Endodermal cell (in vitro differentiated cells): ENCODE results near the gene TAF3. TPM values are rescaled to one million over a fixed set of nuclear protein-coding genes. Genes with fewer than 3 reads are reported as not detected.
A peak's percentile ranks its signal among the peaks of the same experiment; 100 is the strongest.

Experiments
- DNase-seq: peaks from one replicate; pipeline ENCODE4 v3.0.0-alpha.2; 2017
- H3K27ac ChIP-seq: 2 replicates; pipeline ENCODE4 v1.5.1; 2013; ENCODE audit warnings: mild to moderate bottlenecking, low read depth, low read length, moderate library complexity
- H3K27me3 ChIP-seq: 2 replicates; pipeline ENCODE4 v1.6.1; 2013; ENCODE audit warnings: mild to moderate bottlenecking, low read length, moderate library complexity; ENCODE audit not compliant: insufficient read depth, control insufficient read depth, poor library complexity, severe bottlenecking
- H3K36me3 ChIP-seq: 2 replicates; pipeline ENCODE4 v1.7.0; 2013; ENCODE audit warnings: mild to moderate bottlenecking, low read length, moderate library complexity; ENCODE audit not compliant: control insufficient read depth, insufficient read depth
- H3K4me1 ChIP-seq: one replicate; pipeline ENCODE4 v1.7.0; 2013; ENCODE audit warnings: low read length; ENCODE audit not compliant: control insufficient read depth, insufficient read depth
- H3K4me3 ChIP-seq: 2 replicates; pipeline ENCODE4 v1.5.1; 2013; ENCODE audit warnings: mild to moderate bottlenecking, low read length, moderate library complexity
- H3K9ac ChIP-seq: 2 replicates; pipeline ENCODE4 v1.6.1; 2013; ENCODE audit warnings: mild to moderate bottlenecking, low read length, moderate library complexity; ENCODE audit not compliant: poor library complexity, severe bottlenecking; ENCODE audit errors: extremely low read depth
- H3K9me3 ChIP-seq: 2 replicates; pipeline ENCODE4 v1.6.1; 2013; ENCODE audit warnings: mild to moderate bottlenecking, low read length, moderate library complexity; ENCODE audit not compliant: control insufficient read depth
- H3K27ac Mint-ChIP-seq: 2 replicates; pipeline ENCODE4 v1.8.0; 2020; ENCODE audit warnings: mixed read lengths
- H3K27me3 Mint-ChIP-seq: 2 replicates; pipeline ENCODE4 v1.8.0; 2021; ENCODE audit warnings: mild to moderate bottlenecking, mixed read lengths; ENCODE audit not compliant: insufficient read depth
- H3K36me3 Mint-ChIP-seq: 2 replicates; pipeline ENCODE4 v1.8.0; 2020; ENCODE audit warnings: low read depth, mixed read lengths
- H3K4me1 Mint-ChIP-seq: 2 replicates; pipeline ENCODE4 v1.8.0; 2020; ENCODE audit warnings: mixed read lengths
- H3K4me3 Mint-ChIP-seq: 2 replicates; pipeline ENCODE4 v1.8.0; 2020; ENCODE audit warnings: mild to moderate bottlenecking, moderate library complexity, mixed read lengths
- H3K9me3 Mint-ChIP-seq: 2 replicates; pipeline ENCODE4 v1.8.0; 2020; ENCODE audit warnings: mild to moderate bottlenecking, mixed read lengths
- WGBS, 2 experiments: methylation state at CpG; one replicate each; pipeline versions ENCODE4 v1.1.5 to v1.1.7; 2013; ENCODE audit warnings: missing lambda C conversion rate in 2 of 2, mixed read lengths in 1 of 2; ENCODE audit not compliant: insufficient coverage in 1 of 2, insufficient read length in 1 of 2; 5-methylcytosine and 5-hydroxymethylcytosine counted together
- total RNA-seq, 2 donors: library from RNA; stranded (reverse); fragmentation: NEBNext Ultra II Directional in 1 of 2; extraction: Animal tissue kit (Norgen Biotek cat#: 25700) in 1 of 2; gene quantifications; 2 replicates in 1 of 2; 3 replicates in 1 of 2; pipeline ENCODE4 v1.2.1, GENCODE V29; 2021
- TF ChIP-seq, protein P1 (sequence below): fragments of 200-600 bp; sonication (generic); conservative IDR thresholded peaks from 2 replicates; pipeline ENCODE4 v1.5.0; 2021; ENCODE audit warnings: antibody characterized with exemption, mild to moderate bottlenecking

TAF3 gene
- total RNA-seq, 2 donors from 2014 or later = 9.9 to 10.0 TPM

DNA sequence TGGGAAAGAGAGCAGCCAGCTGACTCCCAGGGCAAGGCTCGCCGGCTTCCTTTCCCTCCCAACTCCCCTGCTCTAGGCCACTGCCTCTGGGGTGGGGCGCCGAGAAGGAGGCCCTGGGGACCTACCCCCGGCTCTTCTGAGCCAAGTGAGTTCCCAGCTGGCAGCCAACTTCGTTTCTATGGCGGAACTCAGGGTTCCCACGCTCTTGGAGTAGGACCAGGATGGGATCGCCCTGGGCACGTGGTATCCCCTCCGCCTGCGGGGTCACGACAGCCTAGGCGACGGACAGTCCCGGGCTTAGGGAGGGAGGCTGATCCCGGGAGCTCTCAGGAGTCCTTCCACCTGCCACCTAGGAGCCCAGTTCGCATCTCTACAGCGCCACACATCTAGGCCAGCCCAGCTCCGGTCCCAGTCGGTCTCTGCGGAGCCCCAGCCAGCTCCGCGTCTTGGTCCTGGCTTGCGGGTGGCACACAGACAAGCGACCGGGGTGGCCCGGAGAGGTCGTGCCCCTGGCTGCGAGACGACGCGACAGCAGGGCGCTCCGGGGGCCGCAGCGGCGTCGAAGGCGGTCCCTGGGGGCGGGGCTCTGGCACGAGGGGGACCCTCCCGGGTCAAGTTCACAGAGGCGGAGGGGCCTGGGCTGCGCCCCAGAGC is 215.6 kb downstream of the TAF3 start:
- Mint-ChIP-seq H3K27me3 (peaks cover 95% of the 10 kb centered on the region), H3K4me3 (peak overlapping the region; percentile 44)
- H3K27me3 ChIP-seq = peaks cover 89% of the 10 kb centered on the region

DNA sequence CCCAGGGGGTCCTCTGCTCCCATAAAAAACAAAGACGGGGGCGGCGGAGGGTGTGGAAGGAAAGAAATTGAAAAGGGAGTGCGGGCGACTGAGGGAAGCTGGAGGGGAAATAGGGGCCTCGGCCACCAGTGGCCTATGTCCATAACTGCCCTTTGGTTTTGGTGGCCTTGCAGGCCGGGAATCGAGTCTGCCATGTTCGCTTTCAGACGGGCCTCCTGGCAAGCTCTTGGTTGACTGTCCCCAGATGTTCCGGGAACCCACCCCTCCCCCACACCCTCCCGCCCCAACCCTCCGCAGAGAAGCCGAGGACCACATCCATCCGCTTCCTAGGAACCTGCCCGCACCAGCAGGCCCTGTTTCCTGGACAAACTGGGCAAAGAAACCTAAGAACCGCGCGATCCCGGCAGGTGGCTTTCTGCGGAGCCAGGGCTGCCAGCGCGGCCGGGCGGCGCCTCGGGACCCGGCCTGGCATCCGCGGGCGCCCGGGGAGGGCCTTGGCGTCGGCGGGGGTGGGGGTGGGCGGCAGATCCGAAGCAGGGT is 216.2 kb downstream of the TAF3 start:
- Histone ChIP-seq H3K9me3 (no peaks in the 10 kb centered on the region), H3K9ac (no peak overlapping the region), H3K27me3 (peaks cover 95% of the 10 kb centered on the region), H3K4me1 (peaks cover 9% of the 10 kb centered on the region), H3K36me3 (no peaks in the 10 kb centered on the region), H3K4me3 (no peak overlapping the region), H3K27ac (no peak overlapping the region)
- Mint-ChIP-seq H3K4me1 (peaks cover 31% of the 10 kb centered on the region), H3K27ac (no peak overlapping the region), H3K36me3 (no peaks in the 10 kb centered on the region), H3K27me3 (peaks cover 99% of the 10 kb centered on the region), H3K4me3 (peak overlapping the region; percentile 44), H3K9me3 (no peaks in the 10 kb centered on the region)
- WGBS, 2 experiments = 0 to 1% methylated on average over 3 to 37 of the region's 37 CpGs
- TF ChIP-seq, protein P1, sequence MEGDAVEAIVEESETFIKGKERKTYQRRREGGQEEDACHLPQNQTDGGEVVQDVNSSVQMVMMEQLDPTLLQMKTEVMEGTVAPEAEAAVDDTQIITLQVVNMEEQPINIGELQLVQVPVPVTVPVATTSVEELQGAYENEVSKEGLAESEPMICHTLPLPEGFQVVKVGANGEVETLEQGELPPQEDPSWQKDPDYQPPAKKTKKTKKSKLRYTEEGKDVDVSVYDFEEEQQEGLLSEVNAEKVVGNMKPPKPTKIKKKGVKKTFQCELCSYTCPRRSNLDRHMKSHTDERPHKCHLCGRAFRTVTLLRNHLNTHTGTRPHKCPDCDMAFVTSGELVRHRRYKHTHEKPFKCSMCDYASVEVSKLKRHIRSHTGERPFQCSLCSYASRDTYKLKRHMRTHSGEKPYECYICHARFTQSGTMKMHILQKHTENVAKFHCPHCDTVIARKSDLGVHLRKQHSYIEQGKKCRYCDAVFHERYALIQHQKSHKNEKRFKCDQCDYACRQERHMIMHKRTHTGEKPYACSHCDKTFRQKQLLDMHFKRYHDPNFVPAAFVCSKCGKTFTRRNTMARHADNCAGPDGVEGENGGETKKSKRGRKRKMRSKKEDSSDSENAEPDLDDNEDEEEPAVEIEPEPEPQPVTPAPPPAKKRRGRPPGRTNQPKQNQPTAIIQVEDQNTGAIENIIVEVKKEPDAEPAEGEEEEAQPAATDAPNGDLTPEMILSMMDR = no peak
- peak; percentile 72 for DNase-seq

More for the DNA sequence above, 215.6 kb downstream of the TAF3 start:
- Histone ChIP-seq H3K4me1 (peaks cover 9% of the 10 kb centered on the region), H3K36me3 (no peaks in the 10 kb centered on the region), H3K4me3 (no peak overlapping the region), H3K9ac (no peak overlapping the region), H3K27ac (no peak overlapping the region), H3K9me3 (no peaks in the 10 kb centered on the region)
- Mint-ChIP-seq H3K36me3 (no peaks in the 10 kb centered on the region), H3K4me1 (peaks cover 27% of the 10 kb centered on the region), H3K27ac (no peak overlapping the region), H3K9me3 (no peaks in the 10 kb centered on the region)
- 6 to 13% methylated on average over 13 to 45 of the region's 45 CpGs for WGBS, 2 experiments
- TF ChIP-seq, protein P1 = no peak
- DNase-seq = peak; percentile 77

DNA sequence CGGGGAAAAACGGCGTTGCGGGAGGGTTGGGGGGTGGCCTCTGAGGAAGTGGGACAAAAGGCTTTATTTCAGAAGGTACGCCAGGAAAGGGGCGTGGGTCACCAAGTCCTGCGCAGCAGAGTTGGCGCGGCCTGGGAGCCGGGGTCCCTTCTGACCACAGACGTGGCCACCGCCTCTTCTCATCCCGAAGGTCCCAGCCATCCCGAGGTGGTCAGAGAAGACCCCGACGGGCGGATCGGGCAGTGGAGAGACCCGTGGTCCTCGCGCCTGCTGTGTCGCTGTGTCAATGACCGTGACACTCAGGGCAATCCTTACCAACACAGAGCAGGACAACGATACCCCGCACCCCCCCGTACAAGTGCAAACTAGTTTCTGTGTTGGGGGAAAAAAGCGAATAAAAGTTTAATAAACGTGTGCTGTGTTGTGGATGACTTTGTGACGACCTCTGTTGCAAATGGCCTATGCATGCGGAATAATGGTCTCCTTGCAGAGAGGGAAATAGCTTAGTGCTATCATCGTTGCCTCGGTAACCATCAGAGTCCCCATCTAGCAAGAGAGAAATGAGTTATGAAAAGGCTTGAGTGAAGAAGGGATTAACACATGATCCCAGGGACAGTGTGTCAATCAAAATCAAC is 216.8 kb downstream of the TAF3 start:
- peaks cover 99% of the 10 kb centered on the region for H3K27me3 Mint-ChIP-seq
- no peaks in the 10 kb centered on the region for H3K36me3 Mint-ChIP-seq
- Histone ChIP-seq H3K36me3 (no peaks in the 10 kb centered on the region), H3K4me1 (peaks cover 9% of the 10 kb centered on the region), H3K27ac (no peak overlapping the region), H3K4me3 (peak overlapping the region; percentile 64), H3K9me3 (no peaks in the 10 kb centered on the region), H3K9ac (no peak overlapping the region), H3K27me3 (peaks cover 96% of the 10 kb centered on the region)
- TF ChIP-seq, protein P1 = no peak
- DNase-seq = peak; percentile 57
- 5% methylated on average over 23 to 32 of the region's 32 CpGs for WGBS, 2 experiments
- peaks cover 32% of the 10 kb centered on the region for H3K4me1 Mint-ChIP-seq
- H3K4me3 Mint-ChIP-seq = peak overlapping the region; percentile 44
- no peaks in the 10 kb centered on the region for H3K9me3 Mint-ChIP-seq
- H3K27ac Mint-ChIP-seq = no peak overlapping the region
